Tibial nerve (tissue), 4 donors: ENCODE measurements around the gene EFCAB11. TPM values are rescaled to one million over a fixed set of nuclear protein-coding genes. Genes with fewer than 3 reads are reported as not detected.

Experiments used
- DNase-seq, 2 donors: peaks; one replicate each; pipeline ENCODE4 v3.0.0-alpha.2; 2019; ENCODE audit warnings: low spot score in 2 of 2
- H3K27ac ChIP-seq, 4 donors: fragments of 200-600 bp; sonication (generic) in 3 of 4; one replicate each; pipeline ENCODE4 v1.5.1; 2017 to 2019; ENCODE audit warnings: mild to moderate bottlenecking in 1 of 4
- H3K27me3 ChIP-seq, 2 donors: fragments of 200-600 bp; sonication (generic) in 1 of 2; one replicate each; pipeline versions ENCODE4 v1.5.1 to v1.6.0; 2017 to 2019
- H3K36me3 ChIP-seq, 3 donors: fragments of 200-600 bp; sonication (generic); one replicate each; pipeline ENCODE4 v1.5.1; 2018 to 2019
- H3K4me1 ChIP-seq, 4 donors: fragments of 200-600 bp; sonication (generic) in 3 of 4; one replicate each; pipeline ENCODE4 v1.5.1; 2017 to 2019
- H3K4me3 ChIP-seq, 4 donors: fragments of 200-600 bp; sonication (generic) in 3 of 4; one replicate each; pipeline ENCODE4 v1.5.1; 2017 to 2019; ENCODE audit warnings: mild to moderate bottlenecking in 1 of 4, moderate library complexity in 1 of 4
- H3K9me3 ChIP-seq, 4 donors: fragments of 200-600 bp; sonication (generic) in 3 of 4; one replicate each; pipeline ENCODE4 v1.5.1; 2017 to 2019
- EP300 ChIP-seq, 2 donors: sonication (generic); formaldehyde crosslinking; IDR thresholded peaks; one replicate each; pipeline ENCODE4 v1.6.1; 2017; ENCODE audit warnings: antibody characterized with exemption in 2 of 2, mild to moderate bottlenecking in 1 of 2
- POLR2A ChIP-seq, 2 donors: fragments of 450-650 bp; IDR thresholded peaks; one replicate each; pipeline ENCODE4 v1.6.1; 2017; ENCODE audit warnings: antibody characterized with exemption in 2 of 2, mild to moderate bottlenecking in 2 of 2, moderate library complexity in 2 of 2
- WGBS, 2 donors: methylation state at CpG; one replicate each; pipeline ENCODE4 v1.1.5; 2018; 5-methylcytosine and 5-hydroxymethylcytosine counted together
- total RNA-seq, 4 donors: library from RNA; depleted of rRNA; stranded (reverse); fragments of >200 nt; gene quantifications; one replicate each; pipeline ENCODE4 v1.1.0, GENCODE V29; 2016
- TF ChIP-seq, protein P1 (sequence below), 5 experiments: fragments of 200-600 bp in 3 of 5; fragments of 450-650 bp in 2 of 5; sonication (generic) in 3 of 5; IDR thresholded peaks; one replicate each; pipeline ENCODE4 v1.5.1; 2016 to 2019; ENCODE audit warnings: antibody characterized with exemption in 5 of 5, mild to moderate bottlenecking in 3 of 5, moderate library complexity in 2 of 5

The EFCAB11 gene
- total RNA-seq, 4 donors from 2014 or later, result 2.2 to 7.8 (median 4.4) TPM

DNA sequence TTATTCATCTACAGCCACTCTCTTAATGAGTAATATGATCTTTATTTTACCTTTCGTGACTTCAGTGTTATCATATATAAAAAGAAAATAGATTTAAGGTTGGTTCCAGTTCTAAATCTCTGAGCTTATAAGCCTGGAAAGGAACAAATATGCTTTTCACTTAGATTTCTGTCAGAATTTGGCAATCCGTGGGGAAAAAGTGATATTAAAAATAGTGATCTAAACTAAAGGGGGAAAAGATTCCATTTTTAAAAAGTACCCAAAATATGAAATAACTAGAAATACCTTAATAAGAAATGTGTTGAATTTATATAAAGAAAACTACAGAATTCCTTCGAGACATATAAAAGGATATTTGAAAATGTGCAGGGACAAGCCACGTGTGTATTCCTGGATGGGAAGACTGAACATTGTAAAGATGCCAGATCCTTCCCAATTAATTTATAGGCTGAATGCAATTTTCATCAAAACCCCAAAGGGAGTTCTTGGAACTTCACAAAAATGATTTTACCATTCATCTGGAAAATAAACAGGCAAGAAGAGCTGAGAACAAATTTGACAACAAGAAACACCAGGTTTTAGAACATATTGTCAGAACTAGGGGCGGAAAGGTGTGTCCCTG is 142.5 kb downstream of the EFCAB11 start:
- TF ChIP-seq EP300 (IDR thresholded peaks at IDR 0.05) (no peak), POLR2A (IDR thresholded peaks at IDR 0.05) (no peak)
- TF ChIP-seq, protein P1, sequence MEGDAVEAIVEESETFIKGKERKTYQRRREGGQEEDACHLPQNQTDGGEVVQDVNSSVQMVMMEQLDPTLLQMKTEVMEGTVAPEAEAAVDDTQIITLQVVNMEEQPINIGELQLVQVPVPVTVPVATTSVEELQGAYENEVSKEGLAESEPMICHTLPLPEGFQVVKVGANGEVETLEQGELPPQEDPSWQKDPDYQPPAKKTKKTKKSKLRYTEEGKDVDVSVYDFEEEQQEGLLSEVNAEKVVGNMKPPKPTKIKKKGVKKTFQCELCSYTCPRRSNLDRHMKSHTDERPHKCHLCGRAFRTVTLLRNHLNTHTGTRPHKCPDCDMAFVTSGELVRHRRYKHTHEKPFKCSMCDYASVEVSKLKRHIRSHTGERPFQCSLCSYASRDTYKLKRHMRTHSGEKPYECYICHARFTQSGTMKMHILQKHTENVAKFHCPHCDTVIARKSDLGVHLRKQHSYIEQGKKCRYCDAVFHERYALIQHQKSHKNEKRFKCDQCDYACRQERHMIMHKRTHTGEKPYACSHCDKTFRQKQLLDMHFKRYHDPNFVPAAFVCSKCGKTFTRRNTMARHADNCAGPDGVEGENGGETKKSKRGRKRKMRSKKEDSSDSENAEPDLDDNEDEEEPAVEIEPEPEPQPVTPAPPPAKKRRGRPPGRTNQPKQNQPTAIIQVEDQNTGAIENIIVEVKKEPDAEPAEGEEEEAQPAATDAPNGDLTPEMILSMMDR (IDR thresholded peaks at IDR 0.05), result no peak
- no peaks in the 10 kb centered on the region for H3K27me3 ChIP-seq
- H3K4me3 ChIP-seq, result no peak overlapping the region
- H3K27ac ChIP-seq, result no peak overlapping the region
- DNase-seq, result no peak
- no peaks in the 10 kb centered on the region for H3K36me3 ChIP-seq
- H3K9me3 ChIP-seq, result no peaks in the 10 kb centered on the region
- H3K4me1 ChIP-seq, result peaks cover 0 to 3% (median 0%) of the 10 kb centered on the region in 4 donors
- WGBS, 2 donors, result 85 to 86% methylated on average over 5 of the region's 5 CpGs

DNA sequence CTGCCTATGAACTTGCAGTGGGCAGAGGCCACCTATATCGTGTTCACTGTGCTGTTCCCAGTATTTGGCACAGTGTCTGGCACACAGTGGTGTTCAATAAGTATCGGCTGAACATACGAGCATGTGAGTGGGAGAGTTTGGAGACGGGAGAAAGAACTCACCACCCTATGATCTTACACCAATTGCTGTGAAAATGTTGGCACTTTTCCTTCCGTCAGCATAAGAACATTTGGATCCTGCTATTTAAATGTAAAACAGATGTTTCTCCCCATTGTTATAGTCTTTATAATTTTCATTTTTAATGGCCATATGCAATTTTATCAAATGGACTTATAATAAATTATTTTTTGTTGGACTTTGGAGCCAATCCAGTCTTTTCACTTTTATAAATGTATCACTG is 144.4 kb downstream of the EFCAB11 start:
- Histone ChIP-seq H3K27ac (no peak overlapping the region), H3K27me3 (no peaks in the 10 kb centered on the region), H3K36me3 (no peaks in the 10 kb centered on the region), H3K4me1 (peaks cover 0 to 3% (median 0%) of the 10 kb centered on the region in 4 donors), H3K9me3 (no peaks in the 10 kb centered on the region), H3K4me3 (no peak overlapping the region)
- WGBS, 2 donors, result 74 to 79% methylated on average over 5 of the region's 5 CpGs
- TF ChIP-seq, protein P1 (IDR thresholded peaks at IDR 0.05), result no peak
- TF ChIP-seq POLR2A (IDR thresholded peaks at IDR 0.05), result no peak
- no peak for TF ChIP-seq EP300 (IDR thresholded peaks at IDR 0.05)
- no peak for DNase-seq

DNA sequence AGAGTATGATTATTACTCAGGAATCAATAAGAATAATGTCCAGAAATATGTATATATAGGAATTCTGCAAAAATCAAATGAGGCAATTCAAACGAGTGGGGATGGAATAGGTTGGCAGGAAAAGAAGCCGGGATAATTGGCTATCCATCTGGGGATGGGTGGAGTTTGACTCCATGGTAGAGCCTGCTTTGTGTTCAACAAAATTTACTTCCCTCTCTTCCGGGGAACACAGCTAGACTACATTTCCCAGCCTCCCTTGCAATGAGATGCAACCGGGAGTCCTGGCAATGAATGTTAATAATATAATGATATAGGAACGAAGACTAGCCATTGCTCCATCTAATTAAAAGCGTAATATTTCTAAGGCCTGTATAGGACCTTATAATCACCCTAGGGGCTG is 146.6 kb downstream of the EFCAB11 start:
- Histone ChIP-seq H3K9me3 (no peaks in the 10 kb centered on the region), H3K27me3 (no peaks in the 10 kb centered on the region), H3K27ac (no peak overlapping the region), H3K4me1 (peaks cover 0 to 3% (median 0%) of the 10 kb centered on the region in 4 donors), H3K36me3 (no peaks in the 10 kb centered on the region), H3K4me3 (no peak overlapping the region)
- DNase-seq, result no peak
- TF ChIP-seq POLR2A (IDR thresholded peaks at IDR 0.05), result no peak
- 69 to 74% methylated on average over 6 of the region's 6 CpGs for WGBS, 2 donors

DNA sequence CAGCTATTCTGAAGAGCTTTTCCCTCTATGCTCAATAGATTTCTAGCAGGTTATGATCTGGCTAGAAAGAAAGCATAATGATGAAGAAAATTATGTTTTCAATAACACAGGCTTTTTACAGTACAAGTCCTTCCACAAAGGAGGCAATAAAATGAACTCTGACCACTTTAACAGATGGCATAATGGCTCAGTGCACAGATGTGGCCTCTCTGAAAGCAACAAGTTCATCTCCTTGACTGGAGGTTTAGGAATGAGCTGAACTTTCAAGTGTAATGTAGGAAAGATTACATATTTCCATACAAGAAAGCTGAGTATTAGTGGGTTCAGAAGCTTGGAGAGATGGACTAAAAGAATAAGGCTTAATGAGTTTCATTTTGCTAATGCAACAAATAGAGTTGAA is 147.4 kb downstream of the EFCAB11 start:
- Histone ChIP-seq H3K9me3 (no peaks in the 10 kb centered on the region), H3K27ac (peak overlapping the region in 1 of 4 donors; percentile 54), H3K27me3 (no peaks in the 10 kb centered on the region), H3K36me3 (no peaks in the 10 kb centered on the region), H3K4me1 (peaks cover 0 to 3% (median 0%) of the 10 kb centered on the region in 4 donors), H3K4me3 (no peak overlapping the region)
- DNase-seq, result no peak
- no peak for TF ChIP-seq EP300 (IDR thresholded peaks at IDR 0.05)
- TF ChIP-seq, protein P1 (IDR thresholded peaks at IDR 0.05), result no peak
- no peak for TF ChIP-seq POLR2A (IDR thresholded peaks at IDR 0.05)

DNA sequence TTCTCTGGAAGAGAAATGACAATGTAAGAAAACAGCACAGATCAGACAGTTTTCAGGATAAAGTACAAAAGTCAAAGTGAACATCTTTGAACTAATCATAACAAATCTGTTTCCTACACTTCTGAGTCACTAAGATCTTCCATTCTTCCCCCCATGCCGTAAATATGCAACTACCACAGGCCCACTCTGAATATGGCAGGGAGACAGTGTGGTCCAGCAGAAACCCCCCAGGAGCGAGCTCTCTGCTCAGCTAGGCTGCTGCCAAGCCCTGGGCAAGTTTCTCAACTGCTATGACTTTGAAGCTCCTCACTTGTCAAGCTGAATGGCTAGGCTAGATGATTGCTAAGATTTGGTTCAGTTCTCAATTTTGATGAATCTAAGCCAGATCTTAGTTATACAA is 148.1 kb downstream of the EFCAB11 start:
- Histone ChIP-seq H3K4me1 (peaks cover 0 to 3% (median 0%) of the 10 kb centered on the region in 4 donors), H3K36me3 (no peaks in the 10 kb centered on the region), H3K9me3 (no peaks in the 10 kb centered on the region), H3K27ac (peak overlapping the region in 2 of 4 donors; percentile 12 to 44), H3K27me3 (no peaks in the 10 kb centered on the region), H3K4me3 (no peak overlapping the region)
- TF ChIP-seq POLR2A (IDR thresholded peaks at IDR 0.05) (no peak), EP300 (IDR thresholded peaks at IDR 0.05) (no peak)
- TF ChIP-seq, protein P1 (IDR thresholded peaks at IDR 0.05), result no peak
- 93 to 96% methylated on average over 2 of the region's 2 CpGs for WGBS, 2 donors
- no peak for DNase-seq
